PC-9 (cell line): ENCODE results near the gene RUNX1. TPM values are rescaled to one million over a fixed set of nuclear protein-coding genes. Genes with fewer than 3 reads are reported as not detected.

Source experiments
- BruUV-seq: library from RNA; stranded (reverse); fragments of 400-500 nt; replicated peaks from 2 replicates; lab custom pipeline; 2021; lab: Mats Ljungman, UMichigan
- CTCF ChIA-PET: fragments of 300-600 bp; sonication (Branson Sonifier 250); formaldehyde crosslinking; loops from one replicate; lab custom pipeline; 2022; ENCODE audit warnings: antibody characterized with exemption; lab: Charles Lee
- POLR2A ChIA-PET: fragments of 300-600 bp; sonication (Branson Sonifier 250); formaldehyde crosslinking; loops from one replicate; lab custom pipeline; 2022; ENCODE audit warnings: antibody characterized with exemption; ENCODE audit not compliant: unreplicated experiment; lab: Charles Lee
- DNase-seq, 2 experiments: peaks; one replicate each; pipeline versions ENCODE4 v3.0.0 to v3.0.0-alpha.2; 2015 to 2022; ENCODE audit warnings: mixed read lengths in 1 of 2
- H2AFZ ChIP-seq: fragments of 200-600 bp; sonication (generic); 2 replicates; pipeline ENCODE4 v1.8.1; 2017; ENCODE audit warnings: antibody characterized with exemption
- H3F3A ChIP-seq: fragments of 200-600 bp; sonication (generic); 2 replicates; pipeline ENCODE4 v1.8.1; 2017; ENCODE audit warnings: antibody characterized with exemption, mild to moderate bottlenecking, low read depth; ENCODE audit not compliant: insufficient read depth
- H3K27ac ChIP-seq: fragments of 200-600 bp; sonication (generic); 2 replicates; pipeline ENCODE4 v1.6.1; 2016; ENCODE audit warnings: mixed run types
- H3K27me3 ChIP-seq: fragments of 200-600 bp; sonication (generic); 2 replicates; pipeline ENCODE4 v1.6.1; 2016; ENCODE audit warnings: low read depth, mixed run types; ENCODE audit not compliant: insufficient read depth
- H3K36me3 ChIP-seq: fragments of 200-600 bp; sonication (generic); 2 replicates; pipeline ENCODE4 v1.6.1; 2016; ENCODE audit warnings: low read depth, mixed run types
- H3K4me1 ChIP-seq: fragments of 200-600 bp; sonication (generic); replicated peaks from 2 replicates; pipeline ENCODE4 v1.6.1; 2016; ENCODE audit warnings: mixed run types; ENCODE audit not compliant: insufficient read depth
- H3K4me2 ChIP-seq: fragments of 200-600 bp; sonication (generic); 2 replicates; pipeline ENCODE4 v1.6.1; 2017; ENCODE audit warnings: mixed run types
- H3K4me3 ChIP-seq: fragments of 200-600 bp; sonication (generic); 2 replicates; pipeline ENCODE4 v1.6.1; 2016; ENCODE audit warnings: mixed run types
- H3K79me2 ChIP-seq: fragments of 200-600 bp; sonication (generic); 2 replicates; pipeline ENCODE4 v1.6.1; 2017; ENCODE audit warnings: low read depth, mixed run types
- H3K9me2 ChIP-seq: fragments of 200-600 bp; sonication (generic); 2 replicates; pipeline ENCODE4 v1.8.1; 2017; ENCODE audit warnings: mild to moderate bottlenecking; ENCODE audit not compliant: insufficient read depth
- H3K9me3 ChIP-seq: fragments of 200-600 bp; sonication (generic); 2 replicates; pipeline ENCODE4 v1.8.1; 2016; ENCODE audit warnings: low read depth; ENCODE audit not compliant: insufficient read depth
- H4K20me1 ChIP-seq: fragments of 200-600 bp; sonication (generic); 2 replicates; pipeline ENCODE4 v1.8.1; 2017; ENCODE audit not compliant: insufficient read depth
- CTCF ChIP-seq: fragments of 200-600 bp; sonication (generic); conservative IDR thresholded peaks from 2 replicates; pipeline ENCODE4 v1.6.1; 2017; ENCODE audit warnings: mixed run types, antibody characterized with exemption, mild to moderate bottlenecking, moderate library complexity
- EZH2 ChIP-seq: fragments of 200-600 bp; sonication (generic); IDR thresholded peaks from 2 replicates; pipeline ENCODE4 v1.8.0; 2017; ENCODE audit warnings: antibody characterized with exemption, low read depth
- intact Hi-C: fragments of 100-400 bp; cut with micrococcal nuclease; formaldehyde crosslinking; loops from one replicate; pipeline ENCODE4 v1.10.0; 2022; ENCODE audit not compliant: unreplicated experiment
- total RNA-seq: library from RNA; stranded (reverse); gene quantifications from 2 replicates; pipeline ENCODE4 v1.2.3, GENCODE V29; 2021

Gene RUNX1
- total RNA-seq, 1 experiment from 2014 or later, result 58.5 TPM

DNA sequence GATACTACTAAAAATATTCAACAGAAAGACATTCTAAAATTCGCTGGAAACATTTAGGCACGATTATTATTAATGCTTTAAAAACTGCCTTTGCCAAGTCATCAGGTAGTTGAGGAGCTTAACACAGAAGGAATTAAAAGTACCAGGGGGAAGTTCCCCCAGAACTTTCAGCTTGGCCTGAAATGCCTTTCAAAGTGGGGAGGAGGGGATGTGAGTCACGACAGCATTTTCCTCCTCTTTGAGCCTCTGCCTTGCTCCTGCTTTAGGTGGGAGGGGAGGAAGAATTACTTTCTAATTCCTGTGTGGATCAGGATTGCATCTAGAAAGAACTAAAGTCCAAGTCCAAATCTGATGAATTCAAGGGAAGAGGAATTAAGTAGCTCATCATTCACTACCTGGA is 196.7 kb downstream of the RUNX1 start:
- TF ChIP-seq EZH2 (no peak), CTCF (no peak)
- Histone ChIP-seq H3K79me2 (peaks cover 26% of the 10 kb centered on the region), H2AFZ (no peak overlapping the region), H3K4me3 (no peak overlapping the region), H3K27me3 (no peaks in the 10 kb centered on the region), H3K4me1 (peaks cover 15% of the 10 kb centered on the region), H3K9me3 (no peaks in the 10 kb centered on the region), H3K27ac (0 out of 2 replicates have a peak overlapping the region, but pooled peaks have one; percentile 4), H3K9me2 (no peaks in the 10 kb centered on the region), H3K36me3 (peaks cover 38% of the 10 kb centered on the region; the same call in 1 of the 2 replicates), H3K4me2 (no peak overlapping the region), H3F3A (peaks cover 37% of the 10 kb centered on the region), H4K20me1 (no peaks in the 10 kb centered on the region; the same call in 1 of the 2 replicates)
- DNase-seq, result no peak
- no TSS peak for BruUV-seq
- ChIA-PET CTCF (no interaction called here), POLR2A (no interaction called here)
- intact Hi-C loops, result no loop called here

DNA sequence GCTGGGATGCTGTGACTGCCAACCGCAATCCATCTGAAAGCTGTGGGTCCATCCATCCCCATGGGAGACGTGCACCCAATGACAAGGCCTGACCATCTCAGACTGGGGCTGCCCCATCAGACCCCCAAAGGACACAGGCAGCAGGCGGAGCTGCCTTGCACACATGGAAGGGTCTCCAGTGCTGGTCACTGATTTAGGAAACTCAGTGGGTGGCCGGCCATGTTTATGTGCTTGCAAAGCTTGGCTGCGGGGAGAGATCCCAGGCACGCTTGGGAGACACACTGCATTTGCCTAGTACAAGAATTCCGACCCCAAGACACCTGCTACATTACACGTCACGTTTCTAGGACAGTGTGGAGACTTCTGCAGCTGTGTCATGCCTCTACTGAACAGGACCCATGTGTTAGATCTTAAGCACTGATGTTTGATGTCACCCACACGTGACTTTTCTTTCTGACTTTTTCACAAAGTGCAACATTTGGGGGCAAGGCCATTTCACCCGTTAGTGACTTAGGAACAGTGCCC is 198.9 kb downstream of the RUNX1 start:
- Histone ChIP-seq H3K27me3 (no peaks in the 10 kb centered on the region), H3K4me2 (no peak overlapping the region), H3K9me3 (no peaks in the 10 kb centered on the region), H3K4me1 (peaks cover 35% of the 10 kb centered on the region), H4K20me1 (no peaks in the 10 kb centered on the region; the same call in 1 of the 2 replicates), H2AFZ (no peak overlapping the region), H3K9me2 (no peaks in the 10 kb centered on the region), H3K4me3 (no peak overlapping the region), H3K36me3 (peaks cover 20% of the 10 kb centered on the region; the same call in 1 of the 2 replicates), H3K79me2 (peaks cover 18% of the 10 kb centered on the region), H3K27ac (no peak overlapping the region), H3F3A (peaks cover 54% of the 10 kb centered on the region)
- ChIA-PET CTCF (no interaction called here), POLR2A (no interaction called here)
- DNase-seq, result no peak
- TF ChIP-seq CTCF, result no peak
- TF ChIP-seq EZH2, result no peak
- intact Hi-C loops, result no loop called here
- BruUV-seq, result no TSS peak

DNA sequence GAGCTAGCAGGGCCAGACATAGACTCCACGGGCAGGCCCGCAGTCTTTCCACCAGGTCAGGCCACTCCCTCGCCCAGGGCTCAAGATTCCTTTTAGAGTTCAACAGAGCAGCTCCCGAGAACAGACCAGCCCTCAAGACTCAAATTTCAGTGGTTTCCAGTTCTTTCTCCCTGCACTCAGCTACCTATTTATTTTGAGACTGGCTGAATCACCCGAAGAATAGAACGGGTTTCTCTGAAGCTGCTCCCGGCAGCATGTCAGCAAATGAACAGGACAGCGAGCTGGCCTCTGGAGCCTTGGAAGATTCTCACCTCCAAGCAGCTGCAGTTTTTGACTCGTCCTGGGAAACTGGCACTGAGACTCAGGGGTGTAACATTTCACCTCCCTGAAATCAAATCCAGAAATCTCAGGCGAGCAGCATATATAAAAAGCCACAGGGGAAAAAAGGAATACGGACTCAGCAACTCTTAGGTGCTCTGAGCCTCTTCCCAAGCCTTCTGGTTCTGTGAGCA is 202.4 kb downstream of the RUNX1 start:
- no TSS peak for BruUV-seq
- POLR2A ChIA-PET, result interaction anchor here (0.6 to 1.2 kb wide), 6 partner anchors 10 to 42 kb away, joined by 5 to 36 read pairs (median 7); no protein-coding TSS in a partner anchor
- DNase-seq, result peak; percentile 80 to 92

More for the DNA sequence above, 202.4 kb downstream of the RUNX1 start:
- Histone ChIP-seq H3K36me3 (peaks cover 19% of the 10 kb centered on the region), H3K9me3 (no peaks in the 10 kb centered on the region), H3K27ac (peak overlapping the region; percentile 89), H3K4me2 (peak overlapping the region; percentile 65), H3F3A (peaks cover 54% of the 10 kb centered on the region), H3K4me3 (peak overlapping the region; percentile 10; the same call in 1 of the 2 replicates), H3K79me2 (peaks cover 44% of the 10 kb centered on the region), H2AFZ (no peak overlapping the region), H3K9me2 (no peaks in the 10 kb centered on the region), H4K20me1 (peaks cover 7% of the 10 kb centered on the region), H3K27me3 (no peaks in the 10 kb centered on the region), H3K4me1 (peaks cover 59% of the 10 kb centered on the region)
- CTCF ChIA-PET, result interaction anchor here (0.7 to 1.0 kb wide), 2 partner anchors 101 to 502 kb away, joined by 3 to 4 read pairs; no protein-coding TSS in a partner anchor
- TF ChIP-seq CTCF (no peak), EZH2 (no peak)
- intact Hi-C loops, result loop anchor here (1.0 kb wide), 3 partner anchors 18 to 38 kb away; no protein-coding TSS in a partner anchor
